ENCODE data around the gene ELP6. TPM values are rescaled to one million over a fixed set of nuclear protein-coding genes. Genes with fewer than 3 reads are reported as not detected.

Gene ELP6
- total RNA-seq, 3 donors from 2014 or later = 21.8 to 28.5 (median 22.3) TPM

- Histone ChIP-seq H3K4me1 (no peaks in the 10 kb centered on the region), H3K27me3 (no peaks in the 10 kb centered on the region), H3K9me3 (no peaks in the 10 kb centered on the region), H3K27ac (no peak overlapping the region), H3K4me3 (no peak overlapping the region), H3K36me3 (no peaks in the 10 kb centered on the region)
- TF ChIP-seq CTCF (IDR thresholded peaks at IDR 0.05) = no peak
- no peak for TF ChIP-seq POLR2A (IDR thresholded peaks at IDR 0.05)
- intact Hi-C loops (cut with DNase I; ENCODE audit: low total_unique reads) = no loop called here
- no peak for DNase-seq (ENCODE audit: low spot score in 2 of 2)
Observed at GRCh38 chr3:47456984-47457383, 56.5 kb downstream of the ELP6 start.

- H3K9me3 ChIP-seq = no peaks in the 10 kb centered on the region
Observed at GRCh38 chr3:47455806-47456452, 57.6 kb downstream of the ELP6 start.

GRCh38 chr3:47452453-47453215 is 60.9 kb downstream of the ELP6 start:
- no peaks in the 10 kb centered on the region for H3K27me3 ChIP-seq
- no peaks in the 10 kb centered on the region for H3K4me1 ChIP-seq
- no peaks in the 10 kb centered on the region for H3K9me3 ChIP-seq
- H3K27ac ChIP-seq = no peak overlapping the region
- DNase-seq (ENCODE audit: low spot score in 2 of 2) = peak in 1 of 2 donors; percentile 14
- no peak for TF ChIP-seq POLR2A (IDR thresholded peaks at IDR 0.05)
- no peak for TF ChIP-seq POLR2AphosphoS5 (IDR thresholded peaks at IDR 0.05)
- TF ChIP-seq CTCF (IDR thresholded peaks at IDR 0.05) = no peak
- H3K36me3 ChIP-seq = no peaks in the 10 kb centered on the region
- intact Hi-C loops (cut with DNase I; ENCODE audit: low total_unique reads) = no loop called here
- H3K4me3 ChIP-seq = no peak overlapping the region

More at GRCh38 chr3:47455806-47456452, 57.6 kb downstream of the ELP6 start:
- no peaks in the 10 kb centered on the region for H3K27me3 ChIP-seq
- no peak overlapping the region for H3K4me3 ChIP-seq
- no peaks in the 10 kb centered on the region for H3K4me1 ChIP-seq
- peak in 1 of 2 donors; percentile 12 for DNase-seq (ENCODE audit: low spot score in 2 of 2)
- intact Hi-C loops (cut with DNase I; ENCODE audit: low total_unique reads) = no loop called here
- TF ChIP-seq POLR2A (IDR thresholded peaks at IDR 0.05) = no peak
- no peaks in the 10 kb centered on the region for H3K36me3 ChIP-seq
- peak overlapping the region in 1 of 2 donors; percentile 62 for H3K27ac ChIP-seq

Other genes starting within 250 kb of the ELP6 start
- gene KIF9, start 230.9 kb downstream of the ELP6 start, total RNA-seq = 10 to 100 TPM in 1 of 3 donors, 1 to 10 TPM in 2; 4.5 to 10.7 (median 9.5) TPM
- 10 to 100 TPM; 12.5 to 14.5 (median 14.1) TPM for gene KLHL18, start 230.8 kb downstream of the ELP6 start, total RNA-seq
- gene PTPN23, start 132.7 kb downstream of the ELP6 start, total RNA-seq = 10 to 100 TPM; 14.3 to 23.3 (median 18.4) TPM
- gene SCAP, start 37.8 kb downstream of the ELP6 start, total RNA-seq = 10 to 100 TPM; 54.7 to 78.0 (median 72.7) TPM
- gene CSPG5, start 65.2 kb upstream of the ELP6 start, total RNA-seq = under 1 TPM; 0.44 to 0.98 (median 0.96) TPM

Measured in breast epithelium (tissue), 4 donors.